Muscle of back (tissue), 11 donors: ENCODE results near the gene PRSS27. TPM values are rescaled to one million over a fixed set of nuclear protein-coding genes. Genes with fewer than 3 reads are reported as not detected.
"Not testable (repeated sequence)": the region's sequence is repeated elsewhere in the genome, so short reads cannot be mapped to it uniquely, and the experiment has no call there.

Experiments
- DNase-seq, 3 donors: peaks; one replicate each; pipeline versions ENCODE4 v3.0.0 to v3.0.0-alpha.2; 2013
- polyA plus RNA-seq, 10 donors: library from polyadenylated mRNA; unstranded; fragments of 120-200 nt; gene quantifications; one replicate each; pipeline ENCODE4 v1.2.1, GENCODE V29; 2013; ENCODE audit not compliant: insufficient read length in 10 of 10

Gene PRSS27
- polyA plus RNA-seq, 10 donors: 0.86 to 1.6 (median 1.2) TPM

- DNase-seq: peak; percentile 94 to 97 (median 95)
These were observed 46.7 kb downstream of the PRSS27 start for GRCh38 chr16:2673066-2673999.

- no peak for DNase-seq
These were observed 48.3 kb downstream of the PRSS27 start for GRCh38 chr16:2671741-2672140.

GRCh38 chr16:2671193-2671592 lies 48.8 kb downstream of the PRSS27 start:
- DNase-seq: not testable (repeated sequence)

- peak in 2 of 3 donors; percentile 32 to 61 for DNase-seq
These were observed 50.0 kb downstream of the PRSS27 start for GRCh38 chr16:2670017-2670416.

- DNase-seq: not testable (repeated sequence)
These were observed 50.4 kb downstream of the PRSS27 start for GRCh38 chr16:2669587-2669986.

GRCh38 chr16:2666671-2667070 lies 53.4 kb downstream of the PRSS27 start:
- DNase-seq: not testable (repeated sequence)

GRCh38 chr16:2664574-2664982 lies 55.4 kb downstream of the PRSS27 start:
- no peak for DNase-seq

GRCh38 chr16:2663553-2664546 lies 56.2 kb downstream of the PRSS27 start:
- peak in 1 of 3 donors; percentile 22 for DNase-seq

Other genes with a start within 250 kb of the PRSS27 start
- gene NTN3, start 248.9 kb downstream of the PRSS27 start, polyA plus RNA-seq: 1 to 10 TPM; 1.7 to 2.9 (median 2.3) TPM
- gene TBC1D24, start 245.1 kb downstream of the PRSS27 start, polyA plus RNA-seq: 10 to 100 TPM; 14.9 to 25.3 (median 21.4) TPM
- gene ATP6V0C, start 206.3 kb downstream of the PRSS27 start, polyA plus RNA-seq: 100 to 1,000 TPM in 4 of 10 donors, 10 to 100 TPM in 6; 70.4 to 142 (median 94.2) TPM
- 10 to 100 TPM in 6 of 10 donors, 1 to 10 TPM in 4; 6.5 to 16.4 (median 11.0) TPM for gene AMDHD2, start 199.9 kb downstream of the PRSS27 start, polyA plus RNA-seq
- gene CEMP1, start 188.8 kb downstream of the PRSS27 start, polyA plus RNA-seq: 1 to 10 TPM in 6 of 10 donors, under 1 TPM in 2, not detected in 2; 0.15 to 3.3 (median 1.7) TPM
- gene PDPK1, start 182.2 kb downstream of the PRSS27 start, polyA plus RNA-seq: 10 to 100 TPM; 23.7 to 34.3 (median 28.6) TPM
- gene KCTD5, start 37.7 kb downstream of the PRSS27 start, polyA plus RNA-seq: 10 to 100 TPM; 18.5 to 22.9 (median 20.6) TPM
- gene SRRM2, start 32.4 kb upstream of the PRSS27 start, polyA plus RNA-seq: 100 to 1,000 TPM; 351 to 593 (median 450) TPM
- 100 to 1,000 TPM; 126 to 207 (median 146) TPM for gene ELOB, start 57.1 kb upstream of the PRSS27 start, polyA plus RNA-seq
- not detected for gene PRSS33, start 67.3 kb upstream of the PRSS27 start, polyA plus RNA-seq
- not detected for gene PRSS41, start 78.2 kb upstream of the PRSS27 start, polyA plus RNA-seq
- gene PRSS21, start 97.0 kb upstream of the PRSS27 start, polyA plus RNA-seq: under 1 TPM in 3 of 10 donors, not detected in 7; 0.24 to 0.53 (median 0.31) TPM
- gene ZG16B, start 110.1 kb upstream of the PRSS27 start, polyA plus RNA-seq: under 1 TPM in 9 of 10 donors, not detected in 1; 0.24 to 0.90 (median 0.56) TPM
- under 1 TPM in 2 of 10 donors, not detected in 8; 0.83 to 0.94 TPM for gene PRSS22, start 137.9 kb upstream of the PRSS27 start, polyA plus RNA-seq
- gene FLYWCH2, start 163.0 kb upstream of the PRSS27 start, polyA plus RNA-seq: 10 to 100 TPM; 10.4 to 20.2 (median 15.5) TPM
- 10 to 100 TPM; 10.7 to 25.3 (median 17.2) TPM for gene FLYWCH1, start 191.7 kb upstream of the PRSS27 start, polyA plus RNA-seq
- gene KREMEN2, start 244.1 kb upstream of the PRSS27 start, polyA plus RNA-seq: 10 to 100 TPM in 2 of 10 donors, 1 to 10 TPM in 8; 1.7 to 27.6 (median 5.6) TPM
- gene PAQR4, start 249.1 kb upstream of the PRSS27 start, polyA plus RNA-seq: 10 to 100 TPM in 1 of 10 donors, 1 to 10 TPM in 9; 4.9 to 13.2 (median 7.2) TPM